CD4-positive, alpha-beta T cell treated with Interleukin-15 for 1 hour (primary cell): ENCODE measurements around the gene MOB3C.
"Not testable (repeated sequence)": the region's sequence is repeated elsewhere in the genome, so short reads cannot be mapped to it uniquely, and the experiment has no call there.

Experiments
- DNase-seq: peaks from one replicate; pipeline ENCODE4 v3.0.0-alpha.2; 2020

MOB3C gene

GRCh38 chr1:46616277-46617107 lies at the start of gene MOB3C:
MOB3C (minus strand) TSS chr1:46616811; CDS start chr1:46613321, 3,490 bp downstream.
- DNase-seq = peak; percentile 60

GRCh38 chr1:46665983-46666382 lies 49.4 kb upstream of the MOB3C start:
- DNase-seq = no peak

GRCh38 chr1:46662919-46663318 lies 46.3 kb upstream of the MOB3C start:
- DNase-seq = not testable (repeated sequence)

GRCh38 chr1:46660116-46660515 lies 43.5 kb upstream of the MOB3C start:
- not testable (repeated sequence) for DNase-seq

- DNase-seq = no peak
Measured at GRCh38 chr1:46659307-46659870, 42.8 kb upstream of the MOB3C start.

GRCh38 chr1:46657775-46658174 lies 41.2 kb upstream of the MOB3C start:
- DNase-seq = no peak

- DNase-seq = no peak
Measured at GRCh38 chr1:46656643-46657042, 40.0 kb upstream of the MOB3C start.

GRCh38 chr1:46655848-46656247 lies 39.2 kb upstream of the MOB3C start:
- no peak for DNase-seq

- not testable (repeated sequence) for DNase-seq
Measured at GRCh38 chr1:46654698-46655097, 38.1 kb upstream of the MOB3C start.

- DNase-seq = no peak
Measured at GRCh38 chr1:46654012-46654411, 37.4 kb upstream of the MOB3C start.

- DNase-seq = no peak
Measured at GRCh38 chr1:46653405-46653958, 36.9 kb upstream of the MOB3C start.

GRCh38 chr1:46652321-46653100 lies 35.9 kb upstream of the MOB3C start:
- DNase-seq = no peak

- not testable (repeated sequence) for DNase-seq
Measured at GRCh38 chr1:46651152-46651551, 34.5 kb upstream of the MOB3C start.

GRCh38 chr1:46650491-46650890 lies 33.9 kb upstream of the MOB3C start:
- DNase-seq = no peak

GRCh38 chr1:46649764-46650163 lies 33.2 kb upstream of the MOB3C start:
- DNase-seq = no peak

- no peak for DNase-seq
Measured at GRCh38 chr1:46647611-46648010, 31.0 kb upstream of the MOB3C start.

GRCh38 chr1:46646844-46647243 lies 30.2 kb upstream of the MOB3C start:
- no peak for DNase-seq

- DNase-seq = no peak
Measured at GRCh38 chr1:46646331-46646730, 29.7 kb upstream of the MOB3C start.

- no peak for DNase-seq
Measured at GRCh38 chr1:46645815-46646214, 29.2 kb upstream of the MOB3C start.

GRCh38 chr1:46643368-46643775 lies 26.8 kb upstream of the MOB3C start:
- no peak for DNase-seq

- DNase-seq = no peak
Measured at GRCh38 chr1:46642115-46642680, 25.6 kb upstream of the MOB3C start.

- no peak for DNase-seq
Measured at GRCh38 chr1:46639547-46639946, 22.9 kb upstream of the MOB3C start.

GRCh38 chr1:46638921-46639320 lies 22.3 kb upstream of the MOB3C start:
- no peak for DNase-seq
